Esophagus muscularis mucosa (tissue), 3 donors: ENCODE results near the gene FETUB.

Source experiments
- POLR2A ChIP-seq: fragments of 450-650 bp; IDR thresholded peaks from one replicate; pipeline ENCODE4 v1.6.1; 2017; ENCODE audit warnings: antibody characterized with exemption, moderate library complexity, mild to moderate bottlenecking, low read depth
- POLR2AphosphoS5 ChIP-seq, 2 donors: sonication (generic); formaldehyde crosslinking; IDR thresholded peaks; one replicate each; pipeline ENCODE4 v1.6.1; 2017; ENCODE audit warnings: antibody characterized with exemption in 2 of 2
- TF ChIP-seq, protein P1 (sequence below), 3 experiments: fragments of 200-600 bp in 2 of 3; fragments of 450-650 bp in 1 of 3; sonication (generic) in 2 of 3; IDR thresholded peaks; one replicate each; pipeline ENCODE4 v1.5.1; 2017 to 2019; ENCODE audit warnings: antibody characterized with exemption in 3 of 3, mild to moderate bottlenecking in 2 of 3, moderate library complexity in 1 of 3

DNA sequence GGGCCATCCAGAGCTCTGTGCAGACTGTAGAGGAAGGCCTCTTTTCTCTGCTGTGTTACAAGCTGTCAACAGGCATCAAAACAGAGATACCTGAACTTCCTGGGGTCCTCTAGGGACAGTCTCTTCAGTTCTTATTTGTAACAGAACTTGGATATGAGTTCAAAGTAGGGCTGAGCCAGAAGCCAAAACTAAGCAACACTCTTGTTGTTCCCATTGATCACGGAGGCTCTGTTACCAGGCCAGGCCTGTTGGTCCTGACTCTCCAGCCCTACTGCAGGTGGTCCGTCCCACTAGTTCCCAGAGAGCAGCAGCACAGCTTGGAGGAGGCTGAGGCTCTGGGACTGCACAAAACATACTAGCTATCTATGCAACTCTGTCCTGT lies 40.4 kb upstream of the FETUB start:
- TF ChIP-seq, protein P1, sequence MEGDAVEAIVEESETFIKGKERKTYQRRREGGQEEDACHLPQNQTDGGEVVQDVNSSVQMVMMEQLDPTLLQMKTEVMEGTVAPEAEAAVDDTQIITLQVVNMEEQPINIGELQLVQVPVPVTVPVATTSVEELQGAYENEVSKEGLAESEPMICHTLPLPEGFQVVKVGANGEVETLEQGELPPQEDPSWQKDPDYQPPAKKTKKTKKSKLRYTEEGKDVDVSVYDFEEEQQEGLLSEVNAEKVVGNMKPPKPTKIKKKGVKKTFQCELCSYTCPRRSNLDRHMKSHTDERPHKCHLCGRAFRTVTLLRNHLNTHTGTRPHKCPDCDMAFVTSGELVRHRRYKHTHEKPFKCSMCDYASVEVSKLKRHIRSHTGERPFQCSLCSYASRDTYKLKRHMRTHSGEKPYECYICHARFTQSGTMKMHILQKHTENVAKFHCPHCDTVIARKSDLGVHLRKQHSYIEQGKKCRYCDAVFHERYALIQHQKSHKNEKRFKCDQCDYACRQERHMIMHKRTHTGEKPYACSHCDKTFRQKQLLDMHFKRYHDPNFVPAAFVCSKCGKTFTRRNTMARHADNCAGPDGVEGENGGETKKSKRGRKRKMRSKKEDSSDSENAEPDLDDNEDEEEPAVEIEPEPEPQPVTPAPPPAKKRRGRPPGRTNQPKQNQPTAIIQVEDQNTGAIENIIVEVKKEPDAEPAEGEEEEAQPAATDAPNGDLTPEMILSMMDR (IDR thresholded peaks at IDR 0.05), result no peak
- no peak for TF ChIP-seq POLR2AphosphoS5 (IDR thresholded peaks at IDR 0.05)
- no peak for TF ChIP-seq POLR2A
